SK-N-SH (cell line): ENCODE measurements around the gene MICU2. TPM values are rescaled to one million over a fixed set of nuclear protein-coding genes. Genes with fewer than 3 reads are reported as not detected.

Source experiments
- CTCF ChIA-PET: fragments of 300-600, 350-600 bp; formaldehyde crosslinking; extraction: SDS; loops from one replicate; lab custom pipeline; 2021; lab: Yijun Ruan, JAX
- POLR2A ChIA-PET: fragments of 350-600 bp; sonication (Branson Sonifier 250); formaldehyde crosslinking; extraction: SDS; loops from one replicate; lab custom pipeline; 2020; ENCODE audit warnings: antibody characterized with exemption, inconsistent platforms; lab: Yijun Ruan, JAX
- DNase-seq: peaks from one replicate; pipeline ENCODE4 v3.0.0; 2012
- H2AFZ ChIP-seq: fragments of 200-600 bp; sonication (generic); 2 replicates; pipeline ENCODE4 v1.8.1; 2016; ENCODE audit warnings: antibody characterized with exemption, mild to moderate bottlenecking, low read depth
- H3F3A ChIP-seq: fragments of 200-600 bp; sonication (generic); replicated peaks from 2 replicates; pipeline ENCODE3; 2016; ENCODE audit warnings: antibody characterized with exemption, mild to moderate bottlenecking; ENCODE audit not compliant: insufficient read depth
- H3K27ac ChIP-seq, 2 experiments: fragments of 200-500 bp in 1 of 2; fragments of 200-600 bp in 1 of 2; sonication (Bioruptor generic) in 1 of 2; sonication (generic), shearing (Covaris generic) in 1 of 2; 2 replicates each; pipeline versions ENCODE4 v1.5.1 to v1.6.1; 2014 to 2016; ENCODE audit warnings: low read depth in 2 of 2, inconsistent platforms in 1 of 2, low read length in 1 of 2, mild to moderate bottlenecking in 1 of 2, mixed read lengths in 1 of 2
- H3K27me3 ChIP-seq: fragments of 200-600 bp; sonication (generic), shearing (Covaris generic); 2 replicates; pipeline ENCODE4 v1.6.1; 2016; ENCODE audit warnings: mixed run types; ENCODE audit not compliant: insufficient read depth
- H3K36me3 ChIP-seq, 2 experiments: fragments of 200-500 bp in 1 of 2; fragments of 200-600 bp in 1 of 2; sonication (Bioruptor generic) in 1 of 2; sonication (generic) in 1 of 2; replicated peaks in 1 of 2; 2 replicates each; pipeline versions ENCODE3 to v1.5.1; 2014 to 2016; ENCODE audit warnings: low read length in 1 of 2, mild to moderate bottlenecking in 1 of 2; ENCODE audit not compliant: insufficient read depth in 2 of 2, control insufficient read depth in 1 of 2
- H3K4me1 ChIP-seq, 2 experiments: fragments of 200-500 bp in 1 of 2; fragments of 200-600 bp in 1 of 2; sonication (Bioruptor generic) in 1 of 2; sonication (generic), shearing (Covaris generic) in 1 of 2; 2 replicates each; pipeline versions ENCODE4 v1.5.1 to v1.6.1; 2014 to 2016; ENCODE audit warnings: low read depth in 1 of 2, low read length in 1 of 2, mixed run types in 1 of 2; ENCODE audit not compliant: insufficient read depth in 2 of 2, control insufficient read depth in 1 of 2
- H3K4me2 ChIP-seq: fragments of 200-600 bp; sonication (generic), shearing (Covaris generic); 2 replicates; pipeline ENCODE4 v1.6.1; 2017; ENCODE audit warnings: mixed run types
- H3K4me3 ChIP-seq, 2 experiments: fragments of 200-500 bp in 1 of 2; fragments of 200-600 bp in 1 of 2; sonication (Bioruptor generic) in 1 of 2; sonication (generic), shearing (Covaris generic) in 1 of 2; 2 replicates each; pipeline versions ENCODE4 v1.5.1 to v1.8.1; 2014 to 2016; ENCODE audit warnings: low read depth in 2 of 2, inconsistent platforms in 1 of 2, low read length in 1 of 2, mild to moderate bottlenecking in 1 of 2, mixed read lengths in 1 of 2, moderate library complexity in 1 of 2
- H3K79me2 ChIP-seq: fragments of 200-600 bp; sonication (generic); 2 replicates; pipeline ENCODE4 v1.8.1; 2017; ENCODE audit warnings: mild to moderate bottlenecking; ENCODE audit not compliant: insufficient read depth
- H3K9ac ChIP-seq: fragments of 200-600 bp; sonication (generic); 2 replicates; pipeline ENCODE4 v1.6.1; 2017; ENCODE audit warnings: mixed run types
- H3K9me2 ChIP-seq: fragments of 200-600 bp; sonication (generic); 2 replicates; pipeline ENCODE4 v1.6.1; 2017; ENCODE audit warnings: mixed run types
- H3K9me3 ChIP-seq: fragments of 200-600 bp; sonication (generic); 2 replicates; pipeline ENCODE4 v1.6.1; 2017; ENCODE audit warnings: mixed run types, mild to moderate bottlenecking, moderate library complexity
- H4K20me1 ChIP-seq: fragments of 200-600 bp; sonication (generic); 2 replicates; pipeline ENCODE4 v1.6.1; 2017; ENCODE audit warnings: mild to moderate bottlenecking, mixed run types; ENCODE audit not compliant: insufficient read depth
- CHD2 ChIP-seq: fragments of 150-350 bp; IDR thresholded peaks from 2 replicates; pipeline ENCODE4 v1.6.1; 2018; ENCODE audit warnings: low read length; ENCODE audit not compliant: partially characterized antibody
- EP300 ChIP-seq, 2 experiments: IDR thresholded peaks; 2 replicates each; pipeline versions ENCODE4 v1.4.0 to v1.6.1; 2012; ENCODE audit warnings: borderline replicate concordance in 1 of 2, low read depth in 1 of 2, low read length in 1 of 2
- EZH2phosphoT487 ChIP-seq: fragments of 200-600 bp; sonication (generic); IDR thresholded peaks from 2 replicates; pipeline ENCODE4 v1.6.1; 2017; ENCODE audit warnings: low read depth, mixed run types, mild to moderate bottlenecking, antibody characterized with exemption, moderate library complexity, borderline replicate concordance
- GATA2 ChIP-seq: sonication (generic); formaldehyde crosslinking; IDR thresholded peaks from 2 replicates; pipeline ENCODE4 v1.5.0; 2020; ENCODE audit warnings: mild to moderate bottlenecking, missing genetic modification reagents
- MXI1 ChIP-seq: IDR thresholded peaks from 2 replicates; pipeline ENCODE4 v1.6.1; 2012; ENCODE audit warnings: mild to moderate bottlenecking, low read depth, low read length, improper control_type of control experiment
- RCOR1 ChIP-seq: fragments of 150-350 bp; IDR thresholded peaks from 2 replicates; pipeline ENCODE4 v1.6.1; 2017; ENCODE audit warnings: antibody characterized with exemption, low read length
- YY1 ChIP-seq: IDR thresholded peaks from 2 replicates; pipeline ENCODE4 v1.4.0; 2012; ENCODE audit warnings: low read depth, mild to moderate bottlenecking
- WGBS: methylation state at CpG from one replicate; pipeline ENCODE4 v1.1.6; 2017; ENCODE audit warnings: low lambda C conversion rate; 5-methylcytosine and 5-hydroxymethylcytosine counted together
- polyA plus RNA-seq, 3 experiments: library from polyadenylated mRNA; depleted of rRNA; stranded (reverse); fragments of >200 nt; gene quantifications; 2 replicates each; pipeline ENCODE4 v1.2.3, GENCODE V29; 2012
- TF ChIP-seq, protein P1 (sequence below): IDR thresholded peaks from 2 replicates; pipeline ENCODE4 v1.6.1; 2012; ENCODE audit warnings: mild to moderate bottlenecking, low read depth, low read length, moderate library complexity
- TF ChIP-seq, protein P2 (sequence below): fragments of 200-600 bp; sonication (generic); IDR thresholded peaks from 2 replicates; pipeline ENCODE4 v1.6.1; 2017; ENCODE audit warnings: antibody characterized with exemption, mild to moderate bottlenecking, moderate library complexity
- TF ChIP-seq, protein P3 (sequence below): IDR thresholded peaks from 2 replicates; pipeline ENCODE4 v1.4.0; 2012; ENCODE audit warnings: low read depth, borderline replicate concordance

Gene MICU2
- polyA plus RNA-seq, 1 of the 3 experiments (the other 2 are of a cell fraction), result 46.4 TPM

DNA sequence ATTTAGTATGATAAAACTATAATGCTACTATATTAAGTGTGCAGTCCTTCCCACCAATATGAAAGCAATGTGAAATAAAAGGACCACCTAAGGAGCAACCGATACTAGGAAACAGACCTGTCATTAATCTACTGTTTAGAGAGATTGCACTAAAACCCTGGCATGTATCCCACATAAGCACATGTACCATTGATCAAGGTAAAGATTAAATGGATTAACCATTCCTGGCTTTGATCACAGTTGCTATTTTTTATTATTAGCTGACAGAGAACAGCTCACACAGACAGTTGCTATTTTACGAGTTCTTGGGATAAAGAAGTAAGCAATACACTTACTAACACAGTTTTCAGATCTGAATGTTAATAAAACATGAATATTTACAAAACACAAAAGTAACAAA is 87.2 kb downstream of the MICU2 start:
- Histone ChIP-seq H3K4me1 (no peaks in the 10 kb centered on the region), H3K9me3 (no peaks in the 10 kb centered on the region), H3K36me3 (peaks cover 21 to 36% of the 10 kb centered on the region in 2 experiments), H3K79me2 (no peaks in the 10 kb centered on the region), H3F3A (no peaks in the 10 kb centered on the region), H3K9me2 (no peaks in the 10 kb centered on the region), H4K20me1 (no peaks in the 10 kb centered on the region), H3K27ac (no peak overlapping the region), H3K4me3 (no peak overlapping the region), H3K9ac (no peak overlapping the region)
- WGBS, result 73% methylated on average over 2 of the region's 2 CpGs
- ChIA-PET CTCF (no interaction called here), POLR2A (no interaction called here)
- DNase-seq, result peak; percentile 55
- TF ChIP-seq, protein P1, sequence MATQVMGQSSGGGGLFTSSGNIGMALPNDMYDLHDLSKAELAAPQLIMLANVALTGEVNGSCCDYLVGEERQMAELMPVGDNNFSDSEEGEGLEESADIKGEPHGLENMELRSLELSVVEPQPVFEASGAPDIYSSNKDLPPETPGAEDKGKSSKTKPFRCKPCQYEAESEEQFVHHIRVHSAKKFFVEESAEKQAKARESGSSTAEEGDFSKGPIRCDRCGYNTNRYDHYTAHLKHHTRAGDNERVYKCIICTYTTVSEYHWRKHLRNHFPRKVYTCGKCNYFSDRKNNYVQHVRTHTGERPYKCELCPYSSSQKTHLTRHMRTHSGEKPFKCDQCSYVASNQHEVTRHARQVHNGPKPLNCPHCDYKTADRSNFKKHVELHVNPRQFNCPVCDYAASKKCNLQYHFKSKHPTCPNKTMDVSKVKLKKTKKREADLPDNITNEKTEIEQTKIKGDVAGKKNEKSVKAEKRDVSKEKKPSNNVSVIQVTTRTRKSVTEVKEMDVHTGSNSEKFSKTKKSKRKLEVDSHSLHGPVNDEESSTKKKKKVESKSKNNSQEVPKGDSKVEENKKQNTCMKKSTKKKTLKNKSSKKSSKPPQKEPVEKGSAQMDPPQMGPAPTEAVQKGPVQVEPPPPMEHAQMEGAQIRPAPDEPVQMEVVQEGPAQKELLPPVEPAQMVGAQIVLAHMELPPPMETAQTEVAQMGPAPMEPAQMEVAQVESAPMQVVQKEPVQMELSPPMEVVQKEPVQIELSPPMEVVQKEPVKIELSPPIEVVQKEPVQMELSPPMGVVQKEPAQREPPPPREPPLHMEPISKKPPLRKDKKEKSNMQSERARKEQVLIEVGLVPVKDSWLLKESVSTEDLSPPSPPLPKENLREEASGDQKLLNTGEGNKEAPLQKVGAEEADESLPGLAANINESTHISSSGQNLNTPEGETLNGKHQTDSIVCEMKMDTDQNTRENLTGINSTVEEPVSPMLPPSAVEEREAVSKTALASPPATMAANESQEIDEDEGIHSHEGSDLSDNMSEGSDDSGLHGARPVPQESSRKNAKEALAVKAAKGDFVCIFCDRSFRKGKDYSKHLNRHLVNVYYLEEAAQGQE, result no peak
- TF ChIP-seq EZH2phosphoT487, result no peak
- peak; percentile 29; the same call in 1 of the 2 replicates for TF ChIP-seq MXI1
- peak; percentile 43 for TF ChIP-seq CHD2
- TF ChIP-seq, protein P2, sequence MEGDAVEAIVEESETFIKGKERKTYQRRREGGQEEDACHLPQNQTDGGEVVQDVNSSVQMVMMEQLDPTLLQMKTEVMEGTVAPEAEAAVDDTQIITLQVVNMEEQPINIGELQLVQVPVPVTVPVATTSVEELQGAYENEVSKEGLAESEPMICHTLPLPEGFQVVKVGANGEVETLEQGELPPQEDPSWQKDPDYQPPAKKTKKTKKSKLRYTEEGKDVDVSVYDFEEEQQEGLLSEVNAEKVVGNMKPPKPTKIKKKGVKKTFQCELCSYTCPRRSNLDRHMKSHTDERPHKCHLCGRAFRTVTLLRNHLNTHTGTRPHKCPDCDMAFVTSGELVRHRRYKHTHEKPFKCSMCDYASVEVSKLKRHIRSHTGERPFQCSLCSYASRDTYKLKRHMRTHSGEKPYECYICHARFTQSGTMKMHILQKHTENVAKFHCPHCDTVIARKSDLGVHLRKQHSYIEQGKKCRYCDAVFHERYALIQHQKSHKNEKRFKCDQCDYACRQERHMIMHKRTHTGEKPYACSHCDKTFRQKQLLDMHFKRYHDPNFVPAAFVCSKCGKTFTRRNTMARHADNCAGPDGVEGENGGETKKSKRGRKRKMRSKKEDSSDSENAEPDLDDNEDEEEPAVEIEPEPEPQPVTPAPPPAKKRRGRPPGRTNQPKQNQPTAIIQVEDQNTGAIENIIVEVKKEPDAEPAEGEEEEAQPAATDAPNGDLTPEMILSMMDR, result no peak
- TF ChIP-seq, protein P3, sequence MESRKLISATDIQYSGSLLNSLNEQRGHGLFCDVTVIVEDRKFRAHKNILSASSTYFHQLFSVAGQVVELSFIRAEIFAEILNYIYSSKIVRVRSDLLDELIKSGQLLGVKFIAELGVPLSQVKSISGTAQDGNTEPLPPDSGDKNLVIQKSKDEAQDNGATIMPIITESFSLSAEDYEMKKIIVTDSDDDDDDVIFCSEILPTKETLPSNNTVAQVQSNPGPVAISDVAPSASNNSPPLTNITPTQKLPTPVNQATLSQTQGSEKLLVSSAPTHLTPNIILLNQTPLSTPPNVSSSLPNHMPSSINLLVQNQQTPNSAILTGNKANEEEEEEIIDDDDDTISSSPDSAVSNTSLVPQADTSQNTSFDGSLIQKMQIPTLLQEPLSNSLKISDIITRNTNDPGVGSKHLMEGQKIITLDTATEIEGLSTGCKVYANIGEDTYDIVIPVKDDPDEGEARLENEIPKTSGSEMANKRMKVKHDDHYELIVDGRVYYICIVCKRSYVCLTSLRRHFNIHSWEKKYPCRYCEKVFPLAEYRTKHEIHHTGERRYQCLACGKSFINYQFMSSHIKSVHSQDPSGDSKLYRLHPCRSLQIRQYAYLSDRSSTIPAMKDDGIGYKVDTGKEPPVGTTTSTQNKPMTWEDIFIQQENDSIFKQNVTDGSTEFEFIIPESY, result no peak
- TF ChIP-seq RCOR1, result peak; percentile 72; the same call in 1 of the 2 replicates
- TF ChIP-seq YY1, result no peak
- peak; percentile 72 for TF ChIP-seq GATA2 (CRISPR knock-in tag)
- peak in 1 of 2 experiments; percentile 73; a peak in 2 of 4 replicates for TF ChIP-seq EP300 (IDR thresholded peaks at IDR 0.05; ENCODE audit: borderline replicate concordance in 1 of 2, low read depth in 1 of 2, low read length in 1 of 2)
- TF ChIP-seq, all 33 proteins: peak for 5
- H3K27me3 ChIP-seq, result no peaks in the 10 kb centered on the region
- no peak overlapping the region for H2AFZ ChIP-seq
- H3K4me2 ChIP-seq, result no peak overlapping the region
